ENCODE data around the gene SLPI.

Gene SLPI

DNA sequence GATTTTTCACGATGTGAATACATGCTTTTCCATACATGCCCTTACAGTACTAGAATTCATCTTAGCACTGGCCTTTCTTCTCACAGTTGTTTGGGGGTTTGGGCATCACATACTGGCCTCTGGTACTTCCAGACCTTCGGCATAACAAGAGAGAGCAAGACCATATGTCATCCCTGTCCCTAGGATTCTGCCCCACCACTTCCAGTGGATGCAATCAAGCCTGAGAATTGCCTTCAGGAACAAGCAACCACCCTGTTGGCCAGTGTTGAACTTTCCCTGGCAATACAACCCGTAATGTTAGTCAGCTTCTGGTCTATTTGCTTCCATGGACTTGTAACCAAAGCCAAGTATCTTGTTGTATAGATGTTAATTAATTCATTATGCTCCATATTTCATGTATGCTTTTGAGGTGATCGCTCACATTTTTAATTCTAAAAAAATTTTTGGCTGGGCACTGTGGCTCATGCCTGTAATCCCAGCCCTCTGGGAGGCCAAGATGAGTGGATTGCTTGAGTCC, 15.4 kb upstream of the SLPI start:
- no peak for DNase-seq

- DNase-seq: no peak
Measured at GRCh38 chr20:45269056-45269455, 14.7 kb upstream of the SLPI start.

DNA sequence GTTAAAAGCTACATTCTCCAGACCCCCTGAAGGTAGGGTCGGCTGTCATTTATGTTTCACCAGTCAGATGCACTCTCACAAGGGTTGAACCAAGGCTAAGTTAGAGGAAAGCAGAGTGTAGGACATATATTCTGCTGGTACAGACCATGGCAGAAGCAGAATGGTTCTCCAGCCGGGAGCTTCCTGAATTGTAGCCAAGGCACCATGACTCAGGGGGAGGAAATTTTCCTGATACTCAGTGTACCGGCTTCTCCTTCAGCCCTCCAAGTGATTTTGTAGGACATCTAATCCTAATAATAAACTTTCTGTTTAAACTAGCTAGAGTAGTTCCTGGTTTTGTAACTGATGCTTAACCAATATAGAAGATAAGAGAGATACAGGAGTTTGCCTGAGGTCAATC, 14.2 kb upstream of the SLPI start:
- no peak for DNase-seq

GRCh38 chr20:45266977-45267376, 12.6 kb upstream of the SLPI start:
- DNase-seq: no peak

GRCh38 chr20:45263556-45264266, 9.3 kb upstream of the SLPI start:
- DNase-seq: no peak

GRCh38 chr20:45258664-45259063, 4.3 kb upstream of the SLPI start:
- no peak for DNase-seq

GRCh38 chr20:45258259-45258658, 3.9 kb upstream of the SLPI start:
- DNase-seq: no peak

GRCh38 chr20:45257711-45258110, 3.3 kb upstream of the SLPI start:
- DNase-seq: no peak

DNA sequence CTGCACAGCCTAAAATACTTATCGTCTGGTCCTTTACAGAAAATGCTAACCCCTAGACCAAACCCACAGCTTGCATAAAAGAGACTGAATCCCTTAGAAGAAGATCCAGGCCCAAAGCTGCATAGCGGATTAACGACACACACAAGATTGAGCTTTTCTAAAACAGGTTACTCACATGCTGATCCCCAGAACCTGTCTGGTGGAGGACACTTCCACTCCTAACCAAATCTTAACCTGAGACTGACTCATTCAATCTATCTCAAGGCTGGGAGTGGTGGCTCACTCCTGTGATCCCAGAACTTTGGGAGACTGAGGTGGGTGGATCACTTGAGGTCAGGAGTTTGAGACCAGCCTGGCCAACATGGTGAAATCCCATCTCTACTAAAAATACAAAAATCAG, 2.8 kb upstream of the SLPI start:
- DNase-seq: no peak

DNA sequence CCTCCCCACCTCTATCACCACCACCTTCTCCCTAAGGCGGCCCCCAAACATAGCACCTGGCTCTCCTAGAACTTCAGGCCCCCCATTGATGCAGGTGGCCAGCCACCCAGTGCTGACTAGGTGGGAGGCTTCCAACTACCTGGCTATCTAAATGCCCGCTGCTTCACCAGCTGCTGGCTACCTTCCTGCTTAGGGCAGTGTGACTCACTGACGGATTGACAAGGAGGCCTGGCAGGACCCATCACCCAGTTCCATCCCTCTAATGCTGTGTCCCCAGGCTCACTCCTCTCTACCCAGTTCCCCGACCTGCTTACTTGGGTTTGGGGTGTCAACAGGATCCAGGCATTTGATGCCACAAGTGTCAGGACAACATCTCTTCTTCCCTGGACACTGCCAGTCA, 1.1 kb downstream of the SLPI start:
- DNase-seq: no peak

DNA sequence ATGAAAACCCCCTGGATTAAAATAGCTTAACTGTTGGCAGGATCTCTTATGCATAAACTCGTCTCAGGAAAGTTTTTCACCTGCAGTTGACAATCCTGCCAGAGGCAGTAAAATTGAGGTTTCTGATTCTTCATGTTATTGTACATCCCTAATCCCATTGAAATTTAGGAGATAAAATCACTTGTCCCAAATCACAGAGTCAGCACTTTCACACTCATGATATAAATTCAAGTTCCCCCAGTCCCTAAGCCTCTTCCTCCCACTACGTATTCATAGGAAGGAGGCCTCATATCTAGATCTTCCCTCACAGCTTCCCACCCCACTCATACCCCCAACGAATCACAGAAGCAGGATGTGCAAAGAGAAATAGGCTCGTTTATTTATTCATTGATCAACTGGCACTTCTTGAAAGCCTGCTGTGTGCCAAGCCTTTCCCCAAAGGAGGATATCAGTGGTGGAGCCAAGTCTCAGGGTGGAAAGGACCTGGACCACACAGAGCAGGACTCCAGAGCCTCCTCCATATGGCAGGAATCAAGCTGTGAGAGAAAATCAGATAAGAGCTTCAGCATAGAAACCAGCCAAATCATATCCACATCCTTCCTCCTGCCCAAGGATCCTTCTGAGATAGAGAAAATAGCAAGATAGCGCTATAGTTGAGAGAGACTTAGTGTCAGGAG, 2.3 kb downstream of the SLPI start:
- DNase-seq: no peak

DNA sequence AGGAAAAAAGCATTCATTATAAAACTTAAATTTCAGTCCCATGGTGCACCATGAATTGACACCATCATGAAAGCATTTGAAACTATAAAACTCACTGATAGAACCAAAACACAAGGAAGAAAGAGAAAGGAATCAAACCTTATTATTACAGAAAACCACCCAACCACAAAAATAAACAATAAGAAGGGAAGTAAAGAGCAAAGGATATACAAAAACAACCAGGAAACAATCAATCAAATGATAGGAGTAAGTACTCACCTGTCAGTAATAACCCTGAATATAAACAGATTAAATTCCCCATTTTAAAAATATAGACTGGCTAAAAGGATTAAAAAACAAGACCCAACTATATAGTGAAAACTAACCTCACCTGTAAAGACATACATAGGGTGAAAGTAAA, 5.8 kb downstream of the SLPI start:
- no peak for DNase-seq

GRCh38 chr20:45247865-45248264, 6.5 kb downstream of the SLPI start:
- DNase-seq: no peak

- DNase-seq: no peak
Measured at GRCh38 chr20:45246109-45246508, 8.3 kb downstream of the SLPI start.

- no peak for DNase-seq
Measured at GRCh38 chr20:45238139-45238538, 16.2 kb downstream of the SLPI start.

- DNase-seq: no peak
Measured at GRCh38 chr20:45235995-45236394, 18.4 kb downstream of the SLPI start.

DNA sequence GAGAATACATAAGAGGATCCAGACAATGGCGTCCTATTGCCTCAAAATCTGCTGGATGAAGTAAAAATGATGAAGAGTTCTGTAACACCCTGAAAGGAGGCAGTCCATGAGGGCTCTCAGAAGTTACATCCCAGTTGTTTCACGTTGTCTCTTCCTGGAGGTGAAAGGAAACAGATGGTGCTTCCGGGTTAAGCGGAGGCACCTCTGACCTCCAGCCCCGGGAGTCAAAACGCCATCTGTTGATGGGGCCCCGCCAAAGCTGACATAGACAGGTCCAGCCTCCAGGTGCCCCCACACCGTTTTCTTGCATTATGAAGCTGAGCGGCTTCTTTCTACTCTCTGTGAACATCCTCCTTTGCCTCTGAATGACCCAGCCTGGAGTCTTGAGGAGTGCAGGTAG, 23.7 kb downstream of the SLPI start:
- DNase-seq: no peak

GRCh38 chr20:45229264-45230056, 24.9 kb downstream of the SLPI start:
- DNase-seq: no peak

DNA sequence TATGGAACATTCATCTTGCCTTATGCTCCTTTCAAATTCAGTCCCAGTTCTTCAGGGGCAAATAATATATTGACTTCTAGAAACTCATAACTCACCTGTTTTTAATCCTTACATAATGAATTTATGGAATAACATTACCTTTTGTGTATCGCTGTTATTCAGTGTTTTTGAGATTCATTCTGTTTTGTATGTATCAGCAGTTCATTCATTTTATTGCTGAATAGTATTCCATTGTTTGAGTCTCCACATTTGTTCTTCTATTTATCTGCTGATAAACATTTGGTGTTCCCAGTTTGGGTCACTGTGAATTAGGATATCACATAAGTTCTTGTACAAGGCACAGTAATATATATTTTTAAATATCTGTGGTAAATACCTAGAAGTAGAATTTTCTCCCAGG, 28.1 kb downstream of the SLPI start:
- no peak for DNase-seq

DNA sequence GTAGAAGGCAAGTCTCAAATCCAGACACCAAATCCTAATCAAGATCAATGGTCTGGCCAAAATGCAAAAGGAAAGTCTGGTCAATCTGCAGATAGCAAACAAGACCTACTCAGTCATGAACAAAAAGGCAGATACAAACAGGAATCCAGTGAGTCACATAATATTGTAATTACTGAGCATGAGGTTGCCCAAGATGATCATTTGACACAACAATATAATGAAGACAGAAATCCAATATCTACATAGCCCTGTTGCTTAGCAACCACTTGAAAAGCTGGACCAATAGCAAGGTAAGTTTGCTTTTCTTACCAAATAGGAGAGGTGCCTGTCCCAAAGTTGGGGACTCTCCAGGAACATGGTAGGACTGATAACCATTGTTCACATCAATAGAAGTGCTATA, 31.2 kb downstream of the SLPI start:
- no peak for DNase-seq

DNA sequence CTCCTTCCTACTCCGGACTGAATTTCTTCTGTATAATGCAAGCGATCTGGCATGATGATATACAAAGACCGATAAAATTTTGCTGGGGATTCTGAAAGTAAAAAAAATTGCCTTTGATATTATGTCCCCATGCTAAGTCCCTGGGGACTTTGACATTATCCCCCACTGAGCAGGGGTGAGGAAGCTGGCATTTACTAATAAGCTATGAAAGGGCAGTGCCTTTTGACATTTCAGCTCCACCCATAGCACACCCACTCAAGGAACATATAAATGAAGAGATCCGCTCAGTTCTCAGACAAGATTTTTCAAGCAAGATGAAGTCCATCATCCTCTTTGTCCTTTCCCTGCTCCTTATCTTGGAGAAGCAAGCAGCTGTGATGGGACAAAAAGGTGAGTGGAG, 33.3 kb downstream of the SLPI start, which contains the start of gene SEMG2:
TSS of gene SEMG2 (plus strand) at position 298 of the 400 bp plus-strand sequence. CDS start at position 315, 17 bp downstream.
- DNase-seq: no peak

- DNase-seq: no peak
Measured at GRCh38 chr20:45218636-45219035, 35.7 kb downstream of the SLPI start.

- no peak for DNase-seq
Measured at GRCh38 chr20:45218124-45218523, 36.2 kb downstream of the SLPI start.

All from C1 segment of cervical spinal cord (tissue), 14 donors.